ENCODE measurements around the gene BPIFB6.

- TF ChIP-seq POLR2A (IDR thresholded peaks at IDR 0.05) (no peak), CTCF (IDR thresholded peaks at IDR 0.05) (no peak), EP300 (IDR thresholded peaks at IDR 0.05) (no peak), POLR2AphosphoS5 (IDR thresholded peaks at IDR 0.05) (no peak)
Measured at GRCh38 chr20:33068251-33068939, 36.9 kb downstream of the BPIFB6 start.
